Hindlimb muscle (tissue), 1 donor: ENCODE results near the gene RNF141. TPM values are rescaled to one million over a fixed set of nuclear protein-coding genes. Genes with fewer than 3 reads are reported as not detected.

Experiments used
- DNase-seq: peaks from one replicate; pipeline ENCODE4 v3.0.0-alpha.2; 2013
- polyA plus RNA-seq: library from polyadenylated mRNA; unstranded; fragments of 120-200 nt; gene quantifications from one replicate; pipeline ENCODE4 v1.2.1, GENCODE V29; 2013; ENCODE audit not compliant: insufficient read length

RNF141 gene
- polyA plus RNA-seq, 1 donor, result 23.9 TPM

DNA sequence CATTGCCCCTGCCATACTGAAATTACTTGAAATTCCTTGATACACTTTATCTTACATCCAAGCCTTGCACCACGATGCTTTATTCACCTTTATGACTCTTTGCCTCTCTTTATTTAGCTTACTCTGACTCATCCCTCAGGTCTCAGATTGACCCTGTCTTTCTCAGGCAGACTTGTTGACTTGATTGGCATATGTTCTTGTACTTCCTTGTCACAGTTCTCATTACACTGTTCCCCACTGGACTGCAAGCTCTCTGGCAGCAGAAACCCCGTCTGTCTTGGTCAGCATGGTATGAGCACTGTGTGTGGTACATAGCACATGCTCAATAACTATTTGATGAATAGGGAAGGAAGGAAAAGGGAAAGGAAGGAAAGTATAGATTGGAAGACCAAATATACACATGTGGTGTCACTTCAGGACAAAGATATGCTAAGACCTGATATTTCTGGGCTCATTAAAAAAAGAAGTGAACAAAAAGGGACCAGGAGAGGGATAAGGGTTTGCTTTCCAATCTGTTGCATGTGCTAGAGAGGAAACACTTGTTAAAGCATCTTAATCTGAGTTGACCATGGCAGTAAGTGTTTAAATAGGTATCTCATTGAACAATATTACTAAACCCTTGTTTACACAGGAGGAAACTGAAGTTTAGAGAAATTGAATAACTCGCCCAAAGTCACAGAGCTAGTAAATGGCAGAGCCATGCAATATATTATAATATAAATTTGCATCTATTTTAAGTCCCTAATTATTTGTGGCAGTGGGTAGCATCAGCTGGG, 20.2 kb upstream of the RNF141 start:
- DNase-seq, result no peak

DNA sequence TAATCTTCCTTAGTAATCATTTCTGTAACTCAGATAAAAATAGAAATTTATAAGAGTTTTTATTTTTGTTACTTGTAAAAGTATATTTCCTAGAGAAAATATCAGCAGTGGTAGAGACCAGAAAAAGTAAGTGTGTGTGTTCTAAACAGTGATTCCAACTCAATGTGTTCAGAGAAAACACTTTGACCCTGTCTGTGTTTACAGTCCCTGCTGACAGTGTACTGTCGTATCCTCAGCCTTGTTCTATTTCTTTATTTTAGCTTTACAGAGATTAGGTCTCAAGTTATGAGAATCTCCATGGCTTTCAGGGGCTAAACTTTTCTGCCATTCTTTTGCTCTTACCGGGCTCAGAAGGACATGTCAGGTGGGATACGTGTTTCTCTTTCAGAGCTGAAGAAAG, 17.3 kb upstream of the RNF141 start:
- DNase-seq, result no peak

DNA sequence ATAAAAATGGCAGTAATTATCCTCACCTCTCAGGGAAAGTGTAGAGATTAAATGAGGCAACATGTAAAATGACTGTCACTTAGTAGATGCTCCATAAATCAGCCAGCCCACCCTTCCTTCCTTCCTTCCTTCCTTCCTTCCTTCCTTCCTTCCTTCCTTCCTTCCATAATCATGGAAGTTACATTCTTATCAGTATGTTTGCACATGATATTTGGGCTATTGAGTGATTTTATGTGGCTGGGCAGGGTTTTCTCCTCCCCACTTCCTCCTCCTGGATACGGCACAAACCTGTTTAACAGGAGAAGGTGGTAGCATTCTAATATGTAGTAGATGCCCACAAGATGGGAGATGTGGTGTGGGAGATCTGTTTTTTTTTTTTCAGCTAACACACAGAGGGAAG, 15.6 kb upstream of the RNF141 start:
- no peak for DNase-seq

DNA sequence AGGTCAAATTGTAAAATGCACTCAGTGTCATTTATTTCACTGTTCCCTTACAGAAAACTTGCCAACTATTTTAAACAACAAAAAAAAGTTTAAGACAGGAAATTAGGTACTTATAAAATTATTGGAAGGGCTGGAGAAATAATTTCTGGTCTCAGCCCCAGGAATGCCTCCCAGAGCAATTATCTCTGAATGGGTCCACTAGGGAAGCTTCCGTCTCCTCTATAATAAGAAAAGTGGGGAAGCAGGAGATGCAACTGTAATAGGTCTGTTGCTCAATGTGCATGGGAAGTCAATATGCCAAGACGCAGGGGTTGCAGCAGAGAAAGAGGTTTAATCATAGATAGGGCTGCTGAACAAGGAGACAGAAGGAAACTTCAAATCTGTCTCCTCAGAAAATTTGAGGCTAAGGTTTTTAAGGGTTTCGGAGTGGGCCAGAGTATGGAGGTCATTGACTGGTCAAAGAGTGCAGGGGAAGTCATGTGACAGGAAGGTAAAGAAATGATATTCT, 10.9 kb upstream of the RNF141 start:
- no peak for DNase-seq

DNA sequence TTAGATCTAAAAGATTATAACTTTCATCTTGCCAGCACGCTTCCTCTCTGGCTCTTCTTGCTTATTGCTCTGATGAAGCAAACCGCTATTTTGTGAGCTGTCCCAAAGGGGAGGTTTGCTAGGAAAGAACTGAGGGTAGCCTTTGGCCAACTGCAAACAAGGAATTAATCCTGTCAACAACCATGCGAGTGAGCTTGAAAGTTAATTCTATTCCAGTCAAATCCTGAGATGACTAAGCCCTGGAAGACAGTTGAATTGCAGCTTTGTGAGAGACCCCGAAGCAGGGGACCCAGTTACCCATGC, 10.3 kb upstream of the RNF141 start:
- no peak for DNase-seq

DNA sequence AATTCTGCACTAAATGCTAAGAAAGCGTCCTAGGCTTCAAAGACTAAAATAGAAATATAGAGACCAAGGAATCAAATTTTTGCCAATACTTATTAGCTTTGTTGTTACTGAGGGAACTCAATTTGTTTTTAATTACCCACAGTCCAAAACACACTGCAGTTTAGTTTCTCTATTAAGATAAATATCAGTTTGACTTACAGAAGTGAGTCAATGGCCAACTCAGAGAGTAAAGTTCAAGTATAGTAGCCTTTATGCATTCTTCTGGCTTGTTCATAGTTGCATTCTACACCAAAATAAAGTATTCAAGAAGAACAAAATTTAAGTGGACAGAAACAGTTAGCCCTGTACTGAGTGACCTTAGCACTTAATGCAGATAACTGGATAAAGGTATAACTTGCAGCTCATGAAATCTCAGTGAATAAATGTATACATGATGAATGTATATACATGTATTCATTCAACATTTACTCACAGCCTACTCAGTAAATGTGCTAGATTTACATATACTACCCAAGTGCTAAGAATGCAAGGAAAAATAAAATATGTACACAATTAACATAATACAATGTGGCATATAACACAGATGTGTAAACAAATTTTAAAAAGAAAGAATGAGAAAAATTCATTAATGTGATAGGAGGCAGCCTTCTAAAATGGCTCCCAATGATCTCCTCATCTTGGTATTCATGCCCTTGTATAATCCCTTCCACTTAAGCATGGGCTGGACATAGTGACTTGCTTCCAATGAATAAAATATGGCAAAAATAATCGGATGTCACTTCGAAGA, 9.7 kb upstream of the RNF141 start:
- DNase-seq, result no peak

DNA sequence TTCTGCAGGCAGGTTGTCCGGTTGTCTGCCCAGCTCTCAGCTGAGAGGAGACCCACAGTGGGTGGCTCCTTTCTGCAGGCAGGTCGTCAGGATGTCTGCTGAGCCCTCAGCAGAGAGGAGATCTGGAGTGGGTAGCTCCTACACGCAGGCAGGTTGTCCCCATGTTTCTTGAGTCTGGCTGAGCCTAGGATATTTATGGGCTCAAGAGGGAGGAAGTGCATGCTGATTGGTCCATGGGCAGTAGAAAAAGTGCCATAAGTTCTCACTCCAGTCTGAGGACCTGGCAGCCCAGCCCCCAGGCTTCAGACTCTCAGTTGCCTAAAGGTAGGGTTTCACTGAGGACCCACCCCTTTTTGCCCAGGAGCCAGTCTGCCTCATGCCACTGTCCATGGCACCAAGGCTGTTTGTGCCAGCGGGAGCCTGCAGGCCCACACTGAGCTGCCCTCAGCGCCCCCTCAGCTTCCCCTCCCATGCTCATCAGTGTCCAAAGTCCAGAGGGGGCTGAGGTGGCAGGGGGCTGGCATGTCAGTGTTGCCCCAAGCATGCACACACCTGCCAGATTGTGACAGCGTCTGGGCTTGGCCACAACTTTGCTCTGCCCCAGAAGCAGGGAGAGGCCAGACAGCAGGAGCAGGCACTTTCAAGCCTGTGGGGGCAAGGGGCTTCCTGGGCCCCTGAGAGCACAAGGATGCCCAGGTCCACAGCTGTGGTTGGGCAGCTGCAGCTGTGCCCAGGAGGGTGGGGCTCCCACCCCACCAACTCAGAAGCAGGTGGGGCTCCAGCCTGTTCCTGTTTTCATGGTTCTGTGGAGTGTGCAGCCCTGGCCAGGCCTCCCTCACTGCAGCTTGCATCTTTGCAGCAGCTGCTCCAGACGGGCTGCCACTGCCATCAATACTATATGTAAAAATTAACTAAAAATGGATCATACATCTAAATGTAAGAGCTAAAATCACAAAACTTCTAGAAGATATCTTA, 3.8 kb upstream of the RNF141 start:
- no peak for DNase-seq

DNA sequence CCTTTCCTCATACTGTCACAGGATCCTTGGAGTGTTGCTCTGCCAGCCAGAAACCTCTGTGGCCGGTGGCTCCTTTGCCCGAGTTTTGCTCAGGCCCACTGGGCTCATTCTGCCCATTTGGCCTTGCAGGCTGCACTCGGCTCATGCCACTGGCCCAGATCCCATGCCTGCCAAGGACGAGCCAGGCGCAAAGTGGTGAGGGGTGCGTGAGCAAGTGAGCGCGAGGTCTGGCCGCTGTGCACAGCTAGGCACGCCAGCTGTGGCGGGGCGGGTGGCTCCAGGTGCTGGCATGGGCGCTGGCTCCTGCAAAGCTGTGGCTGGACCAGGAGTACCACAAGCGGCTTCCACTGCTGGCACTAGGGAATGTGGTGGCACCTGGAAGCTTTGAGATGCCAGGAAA, 2.8 kb upstream of the RNF141 start:
- no peak for DNase-seq

DNA sequence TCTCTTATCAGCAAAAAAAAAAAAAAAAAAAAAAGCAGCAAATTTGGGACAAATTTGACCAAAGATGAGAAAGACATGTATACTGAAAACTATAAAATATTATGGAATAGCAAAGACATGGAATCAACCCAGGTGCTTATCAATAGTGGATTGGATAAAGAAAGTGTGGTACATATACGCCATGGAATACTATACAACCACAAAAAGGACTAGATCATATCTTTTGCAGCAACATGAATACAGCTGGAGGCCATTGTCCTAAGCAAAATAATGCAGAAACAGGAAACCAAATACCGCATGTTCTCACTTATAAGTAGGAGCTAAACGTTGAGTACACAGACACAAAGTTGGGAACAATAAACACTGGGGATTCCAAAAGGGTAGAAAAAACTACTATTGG, 1.8 kb upstream of the RNF141 start:
- no peak for DNase-seq

DNA sequence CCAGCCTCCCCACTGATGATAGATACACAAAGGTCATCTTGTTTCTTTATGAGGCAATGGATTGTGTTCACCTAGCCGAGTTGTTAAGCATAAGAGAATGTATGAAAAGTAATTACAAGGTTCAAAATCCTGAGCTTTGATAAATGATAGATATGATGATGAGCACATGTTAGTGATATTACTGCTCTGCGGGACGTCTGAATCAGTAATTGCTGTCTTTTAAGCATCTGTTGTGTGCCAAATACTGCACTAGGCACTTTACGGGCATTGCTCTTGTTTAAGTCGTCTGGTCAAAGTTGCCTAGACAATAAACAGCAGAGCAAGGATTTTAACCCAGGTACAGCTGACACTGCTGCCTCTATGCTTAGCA, 559 bp upstream of the RNF141 start:
- no peak for DNase-seq

DNA sequence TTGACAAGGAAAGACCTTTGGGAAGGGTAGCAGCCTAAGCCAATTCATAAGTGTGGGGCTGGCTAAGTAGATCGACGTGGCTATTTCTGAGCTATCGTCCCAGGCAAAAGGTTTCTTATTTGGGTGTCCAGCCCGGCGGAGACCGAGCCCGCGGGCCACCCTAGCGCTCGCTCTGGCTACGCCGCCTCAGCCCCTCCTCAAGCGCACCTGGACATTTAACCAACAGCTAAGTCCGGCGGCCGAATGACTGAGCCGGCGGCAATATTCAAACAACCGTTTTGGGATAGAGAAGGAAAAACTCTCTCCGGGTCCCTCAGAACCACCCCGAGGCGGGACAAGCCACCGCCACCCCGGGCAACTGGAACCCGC, 457 bp downstream of the RNF141 start:
- no peak for DNase-seq

DNA sequence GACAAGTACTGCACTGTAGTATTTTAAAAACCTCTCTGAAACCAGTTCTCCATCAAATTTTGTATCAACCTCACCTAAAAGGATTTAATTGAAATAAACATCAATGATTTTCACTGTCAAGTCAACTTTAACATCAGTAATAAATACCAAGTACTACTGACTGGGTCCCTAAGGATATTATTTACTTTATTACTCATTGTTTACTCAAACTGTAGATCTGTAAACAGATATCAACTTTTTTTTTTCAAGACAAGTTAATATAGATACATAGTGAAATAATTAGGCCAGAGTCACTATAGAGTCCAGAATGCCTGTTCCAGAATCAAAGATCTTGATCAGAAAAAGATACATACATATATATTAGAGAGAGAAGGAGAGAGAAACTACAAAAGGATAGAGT, 1.6 kb downstream of the RNF141 start:
- no peak for DNase-seq

DNA sequence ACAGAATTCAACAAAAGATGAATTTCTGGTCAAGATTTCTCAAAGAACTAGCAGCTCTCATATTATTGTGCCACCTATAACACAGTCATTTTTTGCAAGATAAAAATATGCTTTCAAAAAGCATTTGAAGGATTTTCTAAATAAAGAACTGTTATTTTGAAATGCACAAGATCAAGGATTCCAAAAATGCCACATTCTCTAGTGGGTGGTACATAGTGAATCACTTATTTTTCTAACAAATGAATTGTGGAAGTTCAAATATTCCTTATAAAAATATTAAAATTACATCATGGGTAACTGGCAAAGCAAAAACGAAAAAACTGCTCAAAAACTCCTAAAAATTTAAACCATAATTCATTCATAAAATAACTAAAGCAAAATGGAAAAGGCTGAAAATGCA, 2.1 kb downstream of the RNF141 start:
- DNase-seq, result no peak

DNA sequence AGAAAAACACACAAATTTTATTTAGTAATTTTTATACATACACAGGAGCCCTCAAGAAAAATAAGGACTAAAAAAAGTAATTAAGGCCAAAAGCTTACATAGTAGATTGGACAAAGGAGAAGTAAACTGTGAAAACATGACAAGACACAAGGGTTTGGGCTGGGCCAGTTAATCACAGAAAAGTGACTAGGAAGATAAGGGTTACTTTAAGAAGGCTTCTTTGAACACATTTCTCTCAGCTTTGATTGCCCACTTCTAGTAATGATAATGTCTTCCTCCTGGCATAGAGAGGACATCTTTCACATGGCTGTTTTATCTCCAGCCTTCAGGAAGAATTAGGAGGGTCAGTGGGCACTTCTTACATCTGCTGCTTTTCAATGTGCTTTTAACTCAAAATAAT, 3.4 kb downstream of the RNF141 start:
- no peak for DNase-seq

DNA sequence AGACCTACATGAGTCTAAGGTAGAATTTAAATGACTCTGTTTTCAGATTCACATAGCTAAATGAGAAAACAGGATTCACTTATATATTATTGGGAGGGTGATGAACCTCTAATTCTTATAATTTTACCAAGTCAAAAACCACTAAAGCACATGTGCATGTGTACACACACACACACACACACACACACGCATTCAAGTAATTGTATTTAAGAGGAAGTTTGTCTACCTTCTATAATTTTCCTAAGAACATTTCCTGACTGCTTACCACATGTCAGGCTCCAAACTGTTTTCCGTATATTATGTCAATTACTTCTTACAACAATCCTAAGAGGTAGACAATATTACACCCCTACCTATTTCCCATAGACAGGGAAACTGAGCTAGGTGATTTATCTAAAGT, 6.7 kb downstream of the RNF141 start:
- no peak for DNase-seq

DNA sequence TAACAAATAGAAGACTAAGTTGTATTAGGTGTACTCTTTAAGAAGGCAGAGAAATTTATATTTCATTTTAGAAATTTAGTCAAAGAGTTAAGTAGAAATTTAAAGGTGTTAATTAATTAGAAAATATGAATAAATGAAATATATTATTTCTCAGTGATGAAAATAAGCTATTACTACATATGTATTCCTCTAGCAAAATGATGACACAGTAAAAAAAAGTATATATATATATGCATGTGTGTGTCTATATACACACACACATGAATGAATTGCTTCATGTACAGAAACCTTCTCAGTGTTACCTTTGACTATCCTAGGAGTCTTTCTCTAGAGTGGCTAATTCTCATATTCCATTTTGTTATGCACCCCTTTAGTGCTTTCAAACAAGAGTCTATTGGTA, 7.7 kb downstream of the RNF141 start:
- DNase-seq, result no peak

DNA sequence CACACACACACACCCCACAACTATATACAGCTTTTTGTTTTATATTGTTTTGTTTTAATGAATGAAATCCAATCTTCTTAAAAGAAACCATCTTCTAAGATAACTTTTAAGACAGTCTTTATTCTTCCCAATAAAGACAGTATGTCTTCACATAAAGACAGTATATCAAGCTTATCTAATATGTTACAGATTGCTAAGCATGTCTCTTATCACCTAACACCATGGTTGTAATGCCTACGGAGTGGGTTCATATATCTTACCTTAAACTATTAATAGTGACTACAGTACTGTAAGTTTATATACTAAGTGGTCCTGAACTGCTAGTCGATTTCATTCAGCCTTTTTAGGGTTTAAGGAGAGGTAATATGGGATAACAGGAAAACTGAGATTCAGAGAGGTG, 8.5 kb downstream of the RNF141 start:
- DNase-seq, result no peak

DNA sequence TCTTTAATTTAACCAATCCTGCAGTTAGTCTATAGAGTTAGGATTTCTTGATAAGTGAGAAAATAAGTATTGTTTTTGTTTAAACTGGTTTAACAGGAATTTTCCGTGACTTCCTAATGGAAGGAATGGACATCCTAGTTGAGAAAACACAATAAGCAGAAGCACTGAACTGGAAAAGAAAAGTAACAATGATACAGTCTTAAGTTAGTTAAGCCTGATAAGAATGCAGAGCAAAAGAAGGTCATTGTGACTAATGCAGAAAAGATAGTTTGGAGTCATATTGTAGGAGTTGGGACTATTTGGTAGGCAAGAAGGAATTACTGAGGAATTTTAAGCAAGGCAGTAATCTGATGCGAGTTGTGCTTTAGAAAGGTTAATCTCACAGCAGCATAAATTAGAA, 11.7 kb downstream of the RNF141 start:
- DNase-seq, result no peak

DNA sequence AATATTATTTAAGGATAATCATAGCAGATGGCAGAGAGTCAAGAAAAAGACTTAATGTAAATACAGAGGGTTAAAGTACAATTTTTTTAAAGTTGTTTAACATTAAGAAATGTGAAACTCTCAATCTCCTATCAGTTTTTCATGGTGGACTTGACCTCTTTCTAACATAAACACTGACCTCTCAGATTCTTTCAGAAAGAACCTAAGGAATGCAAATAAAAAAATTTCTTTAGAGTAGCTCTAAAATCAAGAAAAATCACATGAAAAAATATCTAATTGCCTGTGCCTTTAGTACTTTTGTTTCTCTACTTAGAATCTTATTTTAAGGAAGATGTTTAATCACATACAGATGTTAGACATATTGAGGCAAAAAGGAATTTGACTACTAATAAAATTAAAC, 12.9 kb downstream of the RNF141 start:
- DNase-seq, result no peak

DNA sequence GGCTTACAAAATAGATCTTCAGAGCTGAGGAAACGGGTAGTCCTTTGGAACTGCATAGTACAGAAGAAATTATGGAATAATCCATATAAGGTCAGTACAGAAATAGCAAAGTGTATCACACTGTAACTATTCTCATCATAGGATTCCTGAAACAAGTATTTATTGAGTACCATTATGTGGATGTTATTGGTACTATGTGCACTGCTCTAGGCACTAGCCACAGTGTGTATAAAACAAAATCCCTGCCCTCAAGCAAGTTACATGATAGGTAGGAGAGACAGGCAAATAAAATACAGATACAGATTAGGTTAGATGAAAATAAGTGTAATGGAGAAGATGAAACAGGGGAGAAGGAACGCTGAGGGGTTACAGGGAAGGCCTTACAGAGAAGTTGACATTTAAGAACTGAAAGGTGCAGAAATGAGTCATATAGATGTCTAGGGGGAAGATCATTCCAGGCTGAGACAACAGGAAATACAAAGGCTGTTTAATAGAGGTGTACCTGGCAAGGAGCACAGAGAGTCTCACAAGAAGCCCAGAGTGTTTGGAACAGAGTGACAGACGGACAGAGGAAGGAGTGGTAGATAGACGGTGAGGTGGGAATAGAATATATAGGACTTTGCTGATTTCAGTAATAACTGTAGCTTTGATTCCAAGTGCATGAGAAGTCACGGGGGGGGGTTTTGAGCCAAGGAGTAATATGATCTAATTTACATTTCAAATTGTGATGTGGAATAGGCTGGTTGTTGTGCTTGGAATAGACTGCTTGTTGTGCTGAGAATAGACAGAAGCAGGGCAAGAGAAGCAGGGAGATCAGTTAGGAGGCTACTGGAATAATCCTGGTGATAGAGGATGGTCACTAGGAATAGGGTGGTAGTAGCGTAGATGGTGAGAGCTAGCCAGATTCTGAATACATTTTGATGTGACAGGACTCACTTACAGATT, 13.7 kb downstream of the RNF141 start:
- DNase-seq, result no peak

DNA sequence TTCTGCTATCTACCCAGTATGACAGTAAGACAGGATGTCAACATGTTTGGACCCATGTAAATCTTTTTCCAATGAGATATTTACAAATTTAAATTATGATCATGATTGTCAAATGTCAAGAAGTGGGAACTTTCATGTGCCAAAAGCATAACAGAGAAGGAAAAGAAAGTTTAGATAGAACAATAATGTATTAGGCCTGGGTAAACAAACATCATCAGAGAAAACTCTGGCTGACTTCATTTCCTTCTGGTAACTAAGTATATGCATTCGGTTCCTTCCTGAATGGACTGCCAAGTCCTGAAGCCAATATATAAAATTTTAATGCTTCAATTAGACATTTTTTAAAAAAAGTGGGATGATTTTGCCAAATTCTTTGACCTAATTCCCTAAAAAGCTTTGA, 16.5 kb downstream of the RNF141 start:
- no peak for DNase-seq

DNA sequence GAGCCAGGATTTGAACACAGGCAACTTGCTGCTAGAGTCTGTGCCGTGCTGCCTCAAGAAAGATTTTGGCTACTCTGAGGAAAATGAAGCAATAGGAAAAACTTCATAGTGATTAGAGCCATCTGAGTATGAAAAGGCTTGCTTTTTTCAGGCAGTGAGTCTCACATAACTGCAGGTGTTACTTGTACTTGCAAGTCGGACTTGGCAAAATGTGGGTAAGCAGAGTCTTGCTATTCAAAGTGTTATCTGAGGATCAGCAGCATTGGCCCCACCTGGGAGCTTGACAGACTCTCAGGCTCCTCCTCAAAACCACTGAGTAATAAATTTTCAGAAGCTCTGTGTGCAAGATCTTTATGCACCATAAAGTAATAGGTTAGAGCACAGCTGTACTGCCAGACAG, 18.1 kb downstream of the RNF141 start:
- no peak for DNase-seq
